Ishikawa (cell line): ENCODE results near the gene ACKR4.

Experiments
- CEBPB ChIP-seq: IDR thresholded peaks from 2 replicates; pipeline ENCODE4 v1.6.1; 2012
- CREB1 ChIP-seq: IDR thresholded peaks from 2 replicates; pipeline ENCODE4 v1.6.1; 2012; ENCODE audit warnings: low read depth
- EGR1 ChIP-seq: IDR thresholded peaks from 2 replicates; pipeline ENCODE4 v1.6.1; 2012
- EP300 ChIP-seq: IDR thresholded peaks from 2 replicates; pipeline ENCODE4 v1.6.1; 2012; ENCODE audit warnings: borderline replicate concordance
- FOXM1 ChIP-seq: IDR thresholded peaks from 2 replicates; pipeline ENCODE4 v1.6.1; 2012; ENCODE audit warnings: low read depth, borderline replicate concordance
- MAX ChIP-seq: IDR thresholded peaks from 2 replicates; pipeline ENCODE4 v1.6.1; 2012
- NFIC ChIP-seq: IDR thresholded peaks from 2 replicates; pipeline ENCODE4 v1.6.1; 2012
- RAD21 ChIP-seq: IDR thresholded peaks from 2 replicates; pipeline ENCODE4 v1.6.1; 2012; ENCODE audit warnings: low read depth
- REST ChIP-seq: IDR thresholded peaks from 2 replicates; pipeline ENCODE4 v1.6.1; 2012; ENCODE audit warnings: low read depth, mild to moderate bottlenecking
- TAF1 ChIP-seq: IDR thresholded peaks from 2 replicates; pipeline ENCODE4 v1.6.1; 2012; ENCODE audit warnings: low read depth, mild to moderate bottlenecking
- TCF12 ChIP-seq: IDR thresholded peaks from 2 replicates; pipeline ENCODE4 v1.6.1; 2012; ENCODE audit warnings: low read depth
- TEAD4 ChIP-seq: IDR thresholded peaks from 2 replicates; pipeline ENCODE4 v1.6.1; 2012
- USF1 ChIP-seq: IDR thresholded peaks from 2 replicates; pipeline ENCODE4 v1.6.1; 2012
- YY1 ChIP-seq: IDR thresholded peaks from 2 replicates; pipeline ENCODE4 v1.6.1; 2012; ENCODE audit warnings: low read depth
- ZBTB7A ChIP-seq: IDR thresholded peaks from 2 replicates; pipeline ENCODE4 v1.6.1; 2012; ENCODE audit warnings: low read depth

Gene ACKR4

DNA sequence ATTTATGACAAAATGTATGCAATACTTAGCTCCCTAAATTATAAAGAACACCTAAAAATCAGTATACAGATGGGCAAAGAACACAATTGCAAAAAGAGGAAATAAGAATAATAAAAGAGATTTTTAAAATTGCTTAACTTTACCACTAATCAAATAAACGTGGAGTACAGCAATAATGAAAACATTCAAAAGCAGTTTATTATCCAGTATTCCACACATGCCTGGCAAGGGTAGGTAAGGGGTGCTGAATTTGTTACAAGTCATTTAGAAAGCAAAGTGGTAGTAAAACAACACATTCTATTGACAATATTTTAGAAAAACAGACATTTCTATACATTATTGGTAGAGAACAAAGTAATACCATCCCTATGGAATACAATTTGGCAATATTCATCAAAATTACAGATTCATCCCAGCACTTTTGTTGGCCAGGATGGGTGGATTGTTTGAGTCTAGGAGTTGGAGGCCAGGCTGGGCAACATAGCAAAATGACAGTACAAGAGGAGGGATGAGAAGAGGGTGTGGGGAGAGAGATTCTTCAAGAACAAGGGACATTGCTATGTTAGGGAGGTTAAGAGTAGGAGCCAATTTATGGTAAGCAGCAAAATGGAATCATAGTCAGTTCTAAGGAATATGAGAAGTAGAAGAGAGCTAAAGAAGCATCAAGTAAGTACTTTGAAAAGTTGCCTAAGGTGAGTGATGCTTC, 3.7 kb upstream of the ACKR4 start:
- no peak for TF ChIP-seq CEBPB
- no peak for TF ChIP-seq TAF1
- no peak for TF ChIP-seq USF1
- TF ChIP-seq YY1 = no peak
- TF ChIP-seq TEAD4 = no peak
- no peak for TF ChIP-seq NFIC

GRCh38 chr3:132593947-132594323, 3.1 kb upstream of the ACKR4 start:
- TF ChIP-seq CEBPB (no peak), TCF12 (no peak), FOXM1 (no peak), NFIC (no peak), TAF1 (no peak), RAD21 (no peak), EGR1 (no peak), YY1 (no peak), REST (no peak), TEAD4 (no peak), EP300 (no peak), MAX (no peak), CREB1 (no peak)

DNA sequence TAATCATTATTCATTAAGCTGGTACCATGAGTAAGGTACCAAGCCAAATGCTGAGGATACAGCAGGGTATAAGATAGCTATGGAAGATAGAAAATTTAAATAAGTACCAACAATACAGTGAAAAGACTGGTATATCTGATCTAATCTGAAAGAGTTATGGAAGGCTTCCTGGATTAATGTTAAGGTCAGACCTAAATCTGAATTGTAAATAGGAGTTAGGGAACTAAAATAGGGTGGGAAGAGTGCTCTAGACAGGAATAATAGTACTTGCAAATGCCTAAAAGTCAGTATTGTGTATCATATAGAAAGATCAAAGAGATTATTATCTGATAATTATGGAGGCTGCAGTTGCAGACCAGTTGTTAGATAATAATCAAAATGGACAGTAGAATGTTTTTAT, 2.6 kb upstream of the ACKR4 start:
- TF ChIP-seq TEAD4 (no peak), RAD21 (no peak)

GRCh38 chr3:132595014-132595413, 2.1 kb upstream of the ACKR4 start:
- TF ChIP-seq ZBTB7A (no peak), EP300 (no peak), MAX (no peak), CREB1 (no peak), TAF1 (no peak), TCF12 (no peak)

- no peak for TF ChIP-seq EGR1
- TF ChIP-seq EP300 = no peak
- no peak for TF ChIP-seq RAD21
- no peak for TF ChIP-seq FOXM1
- TF ChIP-seq TEAD4 = no peak
- TF ChIP-seq TAF1 = no peak
- TF ChIP-seq TCF12 = no peak
- no peak for TF ChIP-seq MAX
- no peak for TF ChIP-seq USF1
- TF ChIP-seq NFIC = no peak
- TF ChIP-seq CREB1 = no peak
Measured at GRCh38 chr3:132596326-132596725, 744 bp upstream of the ACKR4 start.

- TF ChIP-seq EGR1 (no peak), RAD21 (no peak), TAF1 (no peak), YY1 (no peak), USF1 (no peak)
Measured at GRCh38 chr3:132597660-132598059, 590 bp downstream of the ACKR4 start.

- TF ChIP-seq NFIC = no peak
- TF ChIP-seq CEBPB = no peak
- no peak for TF ChIP-seq EGR1
- no peak for TF ChIP-seq ZBTB7A
- TF ChIP-seq TEAD4 = no peak
- no peak for TF ChIP-seq TCF12
- TF ChIP-seq YY1 = no peak
- no peak for TF ChIP-seq MAX
- no peak for TF ChIP-seq TAF1
- TF ChIP-seq CREB1 = no peak
- no peak for TF ChIP-seq EP300
- TF ChIP-seq USF1 = no peak
- TF ChIP-seq REST = no peak
Measured at GRCh38 chr3:132598181-132598580, 1.1 kb downstream of the ACKR4 start.
